IPS-18c (cell line): Measurements from ENCODE around the gene PRR36.

Experiments
- H3K4me3 ChIP-seq: 2 replicates; pipeline ENCODE4 v1.7.0; 2013; ENCODE audit warnings: low read depth, mild to moderate bottlenecking, low read length, moderate library complexity; ENCODE audit not compliant: insufficient read depth
- H3K9me3 ChIP-seq: one replicate; pipeline ENCODE4 v1.6.1; 2013; ENCODE audit warnings: mild to moderate bottlenecking, low read length, moderate library complexity; ENCODE audit not compliant: control insufficient read depth, insufficient read depth

The PRR36 gene

GRCh38 chr19:7858109-7858770, 15.9 kb downstream of the PRR36 start:
- Histone ChIP-seq H3K9me3 (no peaks in the 10 kb centered on the region), H3K4me3 (peak overlapping the region; percentile 41; the same call in 1 of the 2 replicates)

- Histone ChIP-seq H3K9me3 (no peaks in the 10 kb centered on the region), H3K4me3 (peak overlapping the region; percentile 41; the same call in 1 of the 2 replicates)
Observed at GRCh38 chr19:7857727-7858108, 16.5 kb downstream of the PRR36 start.

GRCh38 chr19:7856679-7857663, 17.2 kb downstream of the PRR36 start:
- Histone ChIP-seq H3K4me3 (no peak overlapping the region), H3K9me3 (no peaks in the 10 kb centered on the region)

GRCh38 chr19:7856109-7856591, 18.0 kb downstream of the PRR36 start:
- Histone ChIP-seq H3K4me3 (no peak overlapping the region), H3K9me3 (no peaks in the 10 kb centered on the region)

- H3K4me3 ChIP-seq = no peak overlapping the region
- no peaks in the 10 kb centered on the region for H3K9me3 ChIP-seq
Observed at GRCh38 chr19:7855426-7856108, 18.6 kb downstream of the PRR36 start.

- H3K4me3 ChIP-seq = peak overlapping the region; percentile 24; the same call in 1 of the 2 replicates
- no peaks in the 10 kb centered on the region for H3K9me3 ChIP-seq
Observed at GRCh38 chr19:7853770-7854128, 20.4 kb downstream of the PRR36 start.

GRCh38 chr19:7852851-7853769, 21.1 kb downstream of the PRR36 start:
- Histone ChIP-seq H3K4me3 (peak overlapping the region; percentile 24), H3K9me3 (no peaks in the 10 kb centered on the region)

- Histone ChIP-seq H3K9me3 (no peaks in the 10 kb centered on the region), H3K4me3 (no peak overlapping the region)
Observed at GRCh38 chr19:7851623-7852500, 22.3 kb downstream of the PRR36 start.

- H3K9me3 ChIP-seq = no peaks in the 10 kb centered on the region
- no peak overlapping the region for H3K4me3 ChIP-seq
Observed at GRCh38 chr19:7850945-7851622, 23.1 kb downstream of the PRR36 start.

- no peak overlapping the region for H3K4me3 ChIP-seq
Observed at GRCh38 chr19:7850000-7850813, 24.0 kb downstream of the PRR36 start.

GRCh38 chr19:7849631-7849999, 24.6 kb downstream of the PRR36 start:
- no peaks in the 10 kb centered on the region for H3K9me3 ChIP-seq
- no peak overlapping the region for H3K4me3 ChIP-seq

More at GRCh38 chr19:7850000-7850813, 24.0 kb downstream of the PRR36 start:
- H3K9me3 ChIP-seq = no peaks in the 10 kb centered on the region

- no peaks in the 10 kb centered on the region for H3K9me3 ChIP-seq
- H3K4me3 ChIP-seq = no peak overlapping the region
Observed at GRCh38 chr19:7848779-7849457, 25.3 kb downstream of the PRR36 start.

- H3K4me3 ChIP-seq = no peak overlapping the region
Observed at GRCh38 chr19:7847664-7848063, 26.5 kb downstream of the PRR36 start.

GRCh38 chr19:7846155-7846646, 28.0 kb downstream of the PRR36 start:
- H3K9me3 ChIP-seq = no peaks in the 10 kb centered on the region
- no peak overlapping the region for H3K4me3 ChIP-seq

More at GRCh38 chr19:7847664-7848063, 26.5 kb downstream of the PRR36 start:
- H3K9me3 ChIP-seq = no peaks in the 10 kb centered on the region
